GM23338 (cell line): ENCODE measurements around the gene TST. TPM values are rescaled to one million over a fixed set of nuclear protein-coding genes. Genes with fewer than 3 reads are reported as not detected.
A peak's percentile ranks its signal among the peaks of the same experiment; 100 is the strongest.

Experiments
- ATAC-seq: fragments of 200-7000 bp; cut with Tn5 transposase; 3 replicates; pipeline ENCODE4 v1.9.1; 2020
- DNase-seq: peaks from one replicate; pipeline ENCODE4 v3.0.0-alpha.2; 2015; ENCODE audit warnings: low spot score
- H2AFZ ChIP-seq: fragments of 200-600 bp; sonication (generic); 2 replicates; pipeline ENCODE4 v1.8.0; 2016; ENCODE audit warnings: antibody characterized with exemption, mild to moderate bottlenecking, moderate library complexity
- H3F3A ChIP-seq: fragments of 200-600 bp; sonication (generic); replicated peaks from 2 replicates; pipeline ENCODE4 v1.8.0; 2017; ENCODE audit warnings: antibody characterized with exemption, mixed run types, low read depth
- H3K27ac ChIP-seq: fragments of 200-600 bp; sonication (generic); 2 replicates; pipeline ENCODE4 v1.6.1; 2016; ENCODE audit warnings: low read depth
- H3K27me3 ChIP-seq: fragments of 200-600 bp; sonication (generic); 2 replicates; pipeline ENCODE4 v1.8.0; 2016; ENCODE audit warnings: mild to moderate bottlenecking, mixed run types, moderate library complexity; ENCODE audit not compliant: insufficient read depth
- H3K36me3 ChIP-seq: fragments of 200-600 bp; sonication (generic); 2 replicates; pipeline ENCODE4 v1.8.0; 2016; ENCODE audit warnings: mild to moderate bottlenecking; ENCODE audit not compliant: insufficient read depth
- H3K4me1 ChIP-seq: fragments of 200-600 bp; sonication (generic); 2 replicates; pipeline ENCODE4 v1.8.0; 2016; ENCODE audit warnings: mild to moderate bottlenecking, moderate library complexity; ENCODE audit not compliant: insufficient read depth
- H3K4me2 ChIP-seq: fragments of 200-600 bp; sonication (generic); 2 replicates; pipeline ENCODE4 v1.7.1; 2017; ENCODE audit warnings: mixed run types
- H3K4me3 ChIP-seq: fragments of 200-600 bp; sonication (generic); 2 replicates; pipeline ENCODE4 v1.6.1; 2016; ENCODE audit warnings: mixed run types
- H3K79me2 ChIP-seq: fragments of 200-600 bp; sonication (generic); replicated peaks from 2 replicates; pipeline ENCODE4 v1.8.0; 2017; ENCODE audit warnings: mild to moderate bottlenecking; ENCODE audit not compliant: insufficient read depth
- H3K9me2 ChIP-seq: fragments of 200-600 bp; sonication (generic); 2 replicates; pipeline ENCODE4 v1.8.0; 2017; ENCODE audit not compliant: insufficient read depth
- H4K20me1 ChIP-seq: fragments of 200-600 bp; sonication (generic); replicated peaks from 2 replicates; pipeline ENCODE4 v1.8.0; 2017; ENCODE audit warnings: mild to moderate bottlenecking; ENCODE audit not compliant: insufficient read depth
- H3K27ac Mint-ChIP-seq: 2 replicates; pipeline ENCODE4 v1.8.0; 2020; ENCODE audit warnings: inconsistent platforms, mild to moderate bottlenecking, moderate library complexity, mixed read lengths
- H3K27me3 Mint-ChIP-seq: 3 replicates; pipeline ENCODE4 v1.8.0; 2022; ENCODE audit warnings: low read depth, mild to moderate bottlenecking, moderate library complexity, mixed read lengths, inconsistent platforms; ENCODE audit not compliant: insufficient read depth, poor library complexity
- H3K36me3 Mint-ChIP-seq: 3 replicates; pipeline ENCODE4 v1.8.0; 2021; ENCODE audit warnings: low read depth, mild to moderate bottlenecking, inconsistent platforms, moderate library complexity, mixed read lengths
- H3K4me1 Mint-ChIP-seq: 3 replicates; pipeline ENCODE4 v1.8.0; 2020; ENCODE audit warnings: mild to moderate bottlenecking, inconsistent platforms, mixed read lengths
- H3K4me3 Mint-ChIP-seq: 3 replicates; pipeline ENCODE4 v1.8.0; 2021; ENCODE audit warnings: moderate library complexity, mild to moderate bottlenecking, inconsistent platforms, mixed read lengths
- H3K9me3 Mint-ChIP-seq: 3 replicates; pipeline ENCODE4 v1.8.0; 2020; ENCODE audit warnings: moderate library complexity, mild to moderate bottlenecking, inconsistent platforms, mixed read lengths
- CREB1 ChIP-seq: fragments of 250-450 bp; sonication (Bioruptor Pico); IDR thresholded peaks from 2 replicates; pipeline ENCODE4 v1.5.0; 2020; ENCODE audit warnings: low read depth, mild to moderate bottlenecking, moderate library complexity
- EZH2 ChIP-seq: fragments of 200-600 bp; sonication (generic); IDR thresholded peaks from one replicate; pipeline ENCODE4 v1.8.0; 2017; ENCODE audit warnings: antibody characterized with exemption, mild to moderate bottlenecking, low read depth; ENCODE audit not compliant: unreplicated experiment
- EZH2phosphoT487 ChIP-seq: fragments of 200-600 bp; sonication (generic); IDR thresholded peaks from one replicate; pipeline ENCODE4 v1.8.1; 2018; ENCODE audit warnings: antibody characterized with exemption; ENCODE audit not compliant: unreplicated experiment
- NANOG ChIP-seq: IDR thresholded peaks from 2 replicates; pipeline ENCODE4 v1.6.1; 2016; ENCODE audit warnings: antibody characterized with exemption, borderline replicate concordance
- POLR2AphosphoS5 ChIP-seq: IDR thresholded peaks from 2 replicates; pipeline ENCODE4 v1.6.1; 2016; ENCODE audit warnings: antibody characterized with exemption, low read depth
- STAT1 ChIP-seq: IDR thresholded peaks from one replicate; pipeline ENCODE4 v1.6.1; 2016; ENCODE audit warnings: antibody characterized with exemption; ENCODE audit not compliant: unreplicated experiment
- ZNF114 ChIP-seq: fragments of 250-450 bp; sonication (Bioruptor Pico); IDR thresholded peaks from 2 replicates; pipeline ENCODE4 v1.5.0; 2020; ENCODE audit warnings: mild to moderate bottlenecking, moderate library complexity
- ZNF331 ChIP-seq: fragments of 250-450 bp; sonication (Bioruptor Pico); IDR thresholded peaks from 2 replicates; pipeline ENCODE4 v1.5.0; 2020; ENCODE audit warnings: low read depth, mild to moderate bottlenecking, moderate library complexity
- polyA plus RNA-seq: library from polyadenylated mRNA; unstranded; fragments of >200 nt; fragmentation: Nextera tagmentation; extraction: Ambion mirVana; gene quantifications from 2 replicates; pipeline ENCODE4 v1.2.1, GENCODE V29; 2016
- total RNA-seq: library from RNA; depleted of rRNA; stranded (reverse); fragments of >200 nt; shearing (Covaris generic); gene quantifications from 2 replicates; pipeline ENCODE4 v1.2.3, GENCODE V29; 2014
- TF ChIP-seq, protein P1 (sequence below): fragments of 250-450 bp; sonication (Bioruptor Pico); IDR thresholded peaks from 2 replicates; pipeline ENCODE4 v1.5.0; 2020; ENCODE audit warnings: mild to moderate bottlenecking, moderate library complexity
- TF ChIP-seq, protein P2 (sequence below): IDR thresholded peaks from 2 replicates; pipeline ENCODE4 v1.6.1; 2016; ENCODE audit warnings: antibody characterized with exemption
- TF ChIP-seq, protein P3 (sequence below), 2 experiments: fragments of 200-600 bp in 1 of 2; sonication (generic) in 1 of 2; conservative IDR thresholded peaks; 2 replicates each; pipeline versions ENCODE4 v1.5.1 to v1.6.1; 2016 to 2017; ENCODE audit warnings: antibody characterized with exemption in 2 of 2, low read depth in 2 of 2, mild to moderate bottlenecking in 2 of 2, moderate library complexity in 1 of 2

Gene TST
- total and polyA plus RNA-seq, 2 experiments from 2014 or later = 14.6 to 32.7 TPM

DNA sequence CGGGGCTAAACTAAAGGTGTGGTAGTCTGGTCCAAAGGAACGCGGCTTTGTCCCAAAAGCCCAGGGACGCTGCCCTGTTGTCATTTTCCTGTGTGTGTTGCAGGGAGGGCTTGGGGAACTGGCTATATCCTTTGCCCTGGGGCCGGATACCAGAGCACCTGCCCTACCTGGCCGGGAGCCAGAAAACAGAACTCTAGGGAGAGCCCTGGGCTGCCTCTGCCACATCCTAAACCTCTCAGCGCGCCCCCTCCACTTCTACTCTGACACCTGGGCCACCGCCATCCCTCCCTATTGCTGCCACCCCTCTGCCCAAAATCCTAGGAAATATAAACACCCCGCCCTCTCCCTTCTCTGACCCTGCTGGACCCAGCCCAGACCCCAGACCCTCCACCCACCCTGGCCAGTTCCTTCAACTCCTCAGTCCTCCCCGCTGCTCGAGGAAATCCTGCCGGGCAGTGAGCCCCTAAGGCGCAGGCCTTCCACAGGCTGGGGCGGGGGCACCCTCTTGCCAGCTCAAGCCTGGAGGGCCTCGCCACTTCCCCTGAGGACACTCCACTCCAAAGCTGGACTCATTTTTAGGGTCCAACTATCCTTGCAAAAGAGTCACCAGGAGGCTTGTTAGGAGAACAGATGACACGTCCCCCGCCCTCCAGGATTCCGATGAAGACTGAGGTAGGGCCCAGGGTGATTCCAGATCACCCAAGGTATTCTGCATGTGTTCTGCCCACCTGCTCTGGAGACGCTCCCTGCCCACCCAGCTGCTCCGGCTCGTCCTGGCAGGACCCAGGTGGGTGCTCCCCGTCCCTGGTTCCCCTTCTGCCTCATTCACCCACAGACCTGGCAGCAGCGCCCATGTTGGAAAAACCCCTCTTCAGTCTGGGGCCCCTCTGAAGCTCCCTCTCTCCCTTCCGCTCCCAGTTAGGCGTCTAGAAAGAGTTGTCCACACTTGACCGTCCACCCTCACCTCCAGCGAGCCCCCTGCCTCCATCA is 44.5 kb upstream of the TST start:
- Mint-ChIP-seq H3K4me1 (peaks cover 38% of the 10 kb centered on the region), H3K27ac (peak overlapping the region; percentile 62; the same call in 1 of the 2 replicates), H3K9me3 (no peaks in the 10 kb centered on the region), H3K36me3 (peaks cover 2% of the 10 kb centered on the region; the same call in 2 of the 3 replicates), H3K4me3 (no peak overlapping the region), H3K27me3 (peaks cover 28% of the 10 kb centered on the region)
- Histone ChIP-seq H3K4me1 (peaks cover 22% of the 10 kb centered on the region), H4K20me1 (0 out of 2 replicates have a peak, but pooled peaks cover under 1% of the 10 kb centered on the region), H3F3A (no peaks in the 10 kb centered on the region), H3K4me2 (peak overlapping the region; percentile 62), H3K4me3 (no peak overlapping the region), H2AFZ (no peak overlapping the region), H3K79me2 (no peaks in the 10 kb centered on the region), H3K9me2 (no peaks in the 10 kb centered on the region), H3K36me3 (no peaks in the 10 kb centered on the region), H3K27me3 (peaks cover 23% of the 10 kb centered on the region), H3K27ac (no peak overlapping the region)
- no peak for DNase-seq
- no peak for TF ChIP-seq STAT1
- no peak for TF ChIP-seq CREB1
- TF ChIP-seq, protein P1, sequence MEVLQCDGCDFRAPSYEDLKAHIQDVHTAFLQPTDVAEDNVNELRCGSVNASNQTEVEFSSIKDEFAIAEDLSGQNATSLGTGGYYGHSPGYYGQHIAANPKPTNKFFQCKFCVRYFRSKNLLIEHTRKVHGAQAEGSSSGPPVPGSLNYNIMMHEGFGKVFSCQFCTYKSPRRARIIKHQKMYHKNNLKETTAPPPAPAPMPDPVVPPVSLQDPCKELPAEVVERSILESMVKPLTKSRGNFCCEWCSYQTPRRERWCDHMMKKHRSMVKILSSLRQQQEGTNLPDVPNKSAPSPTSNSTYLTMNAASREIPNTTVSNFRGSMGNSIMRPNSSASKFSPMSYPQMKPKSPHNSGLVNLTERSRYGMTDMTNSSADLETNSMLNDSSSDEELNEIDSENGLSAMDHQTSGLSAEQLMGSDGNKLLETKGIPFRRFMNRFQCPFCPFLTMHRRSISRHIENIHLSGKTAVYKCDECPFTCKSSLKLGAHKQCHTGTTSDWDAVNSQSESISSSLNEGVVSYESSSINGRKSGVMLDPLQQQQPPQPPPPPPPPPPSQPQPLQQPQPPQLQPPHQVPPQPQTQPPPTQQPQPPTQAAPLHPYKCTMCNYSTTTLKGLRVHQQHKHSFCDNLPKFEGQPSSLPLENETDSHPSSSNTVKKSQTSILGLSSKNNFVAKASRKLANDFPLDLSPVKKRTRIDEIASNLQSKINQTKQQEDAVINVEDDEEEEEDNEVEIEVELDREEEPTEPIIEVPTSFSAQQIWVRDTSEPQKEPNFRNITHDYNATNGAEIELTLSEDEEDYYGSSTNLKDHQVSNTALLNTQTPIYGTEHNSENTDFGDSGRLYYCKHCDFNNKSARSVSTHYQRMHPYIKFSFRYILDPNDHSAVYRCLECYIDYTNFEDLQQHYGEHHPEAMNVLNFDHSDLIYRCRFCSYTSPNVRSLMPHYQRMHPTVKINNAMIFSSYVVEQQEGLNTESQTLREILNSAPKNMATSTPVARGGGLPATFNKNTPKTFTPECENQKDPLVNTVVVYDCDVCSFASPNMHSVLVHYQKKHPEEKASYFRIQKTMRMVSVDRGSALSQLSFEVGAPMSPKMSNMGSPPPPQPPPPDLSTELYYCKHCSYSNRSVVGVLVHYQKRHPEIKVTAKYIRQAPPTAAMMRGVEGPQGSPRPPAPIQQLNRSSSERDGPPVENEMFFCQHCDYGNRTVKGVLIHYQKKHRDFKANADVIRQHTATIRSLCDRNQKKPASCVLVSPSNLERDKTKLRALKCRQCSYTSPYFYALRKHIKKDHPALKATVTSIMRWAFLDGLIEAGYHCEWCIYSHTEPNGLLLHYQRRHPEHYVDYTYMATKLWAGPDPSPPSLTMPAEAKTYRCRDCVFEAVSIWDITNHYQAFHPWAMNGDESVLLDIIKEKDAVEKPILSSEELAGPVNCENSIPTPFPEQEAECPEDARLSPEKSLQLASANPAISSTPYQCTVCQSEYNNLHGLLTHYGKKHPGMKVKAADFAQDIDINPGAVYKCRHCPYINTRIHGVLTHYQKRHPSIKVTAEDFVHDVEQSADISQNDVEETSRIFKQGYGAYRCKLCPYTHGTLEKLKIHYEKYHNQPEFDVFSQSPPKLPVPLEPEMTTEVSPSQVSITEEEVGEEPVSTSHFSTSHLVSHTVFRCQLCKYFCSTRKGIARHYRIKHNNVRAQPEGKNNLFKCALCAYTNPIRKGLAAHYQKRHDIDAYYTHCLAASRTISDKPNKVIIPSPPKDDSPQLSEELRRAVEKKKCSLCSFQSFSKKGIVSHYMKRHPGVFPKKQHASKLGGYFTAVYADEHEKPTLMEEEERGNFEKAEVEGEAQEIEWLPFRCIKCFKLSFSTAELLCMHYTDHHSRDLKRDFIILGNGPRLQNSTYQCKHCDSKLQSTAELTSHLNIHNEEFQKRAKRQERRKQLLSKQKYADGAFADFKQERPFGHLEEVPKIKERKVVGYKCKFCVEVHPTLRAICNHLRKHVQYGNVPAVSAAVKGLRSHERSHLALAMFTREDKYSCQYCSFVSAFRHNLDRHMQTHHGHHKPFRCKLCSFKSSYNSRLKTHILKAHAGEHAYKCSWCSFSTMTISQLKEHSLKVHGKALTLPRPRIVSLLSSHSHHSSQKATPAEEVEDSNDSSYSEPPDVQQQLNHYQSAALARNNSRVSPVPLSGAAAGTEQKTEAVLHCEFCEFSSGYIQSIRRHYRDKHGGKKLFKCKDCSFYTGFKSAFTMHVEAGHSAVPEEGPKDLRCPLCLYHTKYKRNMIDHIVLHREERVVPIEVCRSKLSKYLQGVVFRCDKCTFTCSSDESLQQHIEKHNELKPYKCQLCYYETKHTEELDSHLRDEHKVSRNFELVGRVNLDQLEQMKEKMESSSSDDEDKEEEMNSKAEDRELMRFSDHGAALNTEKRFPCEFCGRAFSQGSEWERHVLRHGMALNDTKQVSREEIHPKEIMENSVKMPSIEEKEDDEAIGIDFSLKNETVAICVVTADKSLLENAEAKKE (CRISPR knock-in tag) = no peak
- no peak for TF ChIP-seq POLR2AphosphoS5
- TF ChIP-seq, protein P2, sequence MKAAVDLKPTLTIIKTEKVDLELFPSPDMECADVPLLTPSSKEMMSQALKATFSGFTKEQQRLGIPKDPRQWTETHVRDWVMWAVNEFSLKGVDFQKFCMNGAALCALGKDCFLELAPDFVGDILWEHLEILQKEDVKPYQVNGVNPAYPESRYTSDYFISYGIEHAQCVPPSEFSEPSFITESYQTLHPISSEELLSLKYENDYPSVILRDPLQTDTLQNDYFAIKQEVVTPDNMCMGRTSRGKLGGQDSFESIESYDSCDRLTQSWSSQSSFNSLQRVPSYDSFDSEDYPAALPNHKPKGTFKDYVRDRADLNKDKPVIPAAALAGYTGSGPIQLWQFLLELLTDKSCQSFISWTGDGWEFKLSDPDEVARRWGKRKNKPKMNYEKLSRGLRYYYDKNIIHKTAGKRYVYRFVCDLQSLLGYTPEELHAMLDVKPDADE = no peak
- TF ChIP-seq ZNF114 (CRISPR knock-in tag) = no peak
- TF ChIP-seq, protein P3, sequence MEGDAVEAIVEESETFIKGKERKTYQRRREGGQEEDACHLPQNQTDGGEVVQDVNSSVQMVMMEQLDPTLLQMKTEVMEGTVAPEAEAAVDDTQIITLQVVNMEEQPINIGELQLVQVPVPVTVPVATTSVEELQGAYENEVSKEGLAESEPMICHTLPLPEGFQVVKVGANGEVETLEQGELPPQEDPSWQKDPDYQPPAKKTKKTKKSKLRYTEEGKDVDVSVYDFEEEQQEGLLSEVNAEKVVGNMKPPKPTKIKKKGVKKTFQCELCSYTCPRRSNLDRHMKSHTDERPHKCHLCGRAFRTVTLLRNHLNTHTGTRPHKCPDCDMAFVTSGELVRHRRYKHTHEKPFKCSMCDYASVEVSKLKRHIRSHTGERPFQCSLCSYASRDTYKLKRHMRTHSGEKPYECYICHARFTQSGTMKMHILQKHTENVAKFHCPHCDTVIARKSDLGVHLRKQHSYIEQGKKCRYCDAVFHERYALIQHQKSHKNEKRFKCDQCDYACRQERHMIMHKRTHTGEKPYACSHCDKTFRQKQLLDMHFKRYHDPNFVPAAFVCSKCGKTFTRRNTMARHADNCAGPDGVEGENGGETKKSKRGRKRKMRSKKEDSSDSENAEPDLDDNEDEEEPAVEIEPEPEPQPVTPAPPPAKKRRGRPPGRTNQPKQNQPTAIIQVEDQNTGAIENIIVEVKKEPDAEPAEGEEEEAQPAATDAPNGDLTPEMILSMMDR (conservative IDR thresholded peaks at IDR 0.05; ENCODE audit: low read depth in 2 of 2) = no peak
- TF ChIP-seq EZH2 = no peak
- TF ChIP-seq NANOG = no peak
- TF ChIP-seq EZH2phosphoT487 = no peak
- no peak for TF ChIP-seq ZNF331 (CRISPR knock-in tag)
- ATAC-seq = peak; percentile 7
